GM12878 (cell line): ENCODE measurements around the gene SOCS4. TPM values are rescaled to one million over a fixed set of nuclear protein-coding genes. Genes with fewer than 3 reads are reported as not detected.

Source experiments
- ATAC-seq: fragments of 200-7000 bp; cut with Tn5 transposase; 3 replicates; pipeline ENCODE4 v1.9.1; 2020; ENCODE audit warnings: mild to moderate bottlenecking, moderate library complexity
- BruUV-seq: library from RNA; stranded (reverse); fragments of 400-500 nt; replicated peaks from 2 replicates; lab custom pipeline; 2021; lab: Mats Ljungman, UMichigan
- CTCF ChIA-PET: fragments of 300-600 bp; sonication (Branson Sonifier 250); formaldehyde crosslinking; extraction: SDS; loops from one replicate; lab custom pipeline; 2021; ENCODE audit warnings: inconsistent platforms; lab: Yijun Ruan, JAX
- POLR2A ChIA-PET: fragments of 350-600 bp; formaldehyde crosslinking; extraction: SDS; loops from one replicate; lab custom pipeline; 2021; ENCODE audit warnings: inconsistent platforms; lab: Charles Lee
- RAD21 ChIA-PET: fragments of 300-600 bp; sonication (Branson Sonifier 250); formaldehyde crosslinking; loops from one replicate; lab custom pipeline; 2023; ENCODE audit warnings: antibody characterized with exemption; ENCODE audit not compliant: unreplicated experiment; lab: Charles Lee
- SMC1A ChIA-PET: fragments of 300-600 bp; sonication (Branson Sonifier 250); formaldehyde crosslinking; loops from one replicate; lab custom pipeline; 2023; ENCODE audit not compliant: unreplicated experiment, uncharacterized antibody; lab: Charles Lee
- DNase-seq: peaks from one replicate; pipeline ENCODE4 v3.0.0-alpha.2; 2011; ENCODE audit warnings: low read depth, low spot score
- FAIRE-seq: peaks from 3 replicates; lab custom pipeline; 2011; peaks lifted over from hg19 to GRCh38; lab: Jason Lieb, UNC
- H2AFZ ChIP-seq: 2 replicates; pipeline ENCODE4 v1.6.0; 2011; ENCODE audit warnings: low read depth, low read length, control low read depth; ENCODE audit not compliant: control insufficient read depth
- H3K27ac ChIP-seq: 2 replicates; pipeline ENCODE4 v1.5.1; 2011; ENCODE audit warnings: control low read depth; ENCODE audit not compliant: control insufficient read depth, insufficient read depth
- H3K27me3 ChIP-seq, 2 experiments: replicated peaks in 1 of 2; 2 replicates each; pipeline versions ENCODE4 v1.6.0 to v1.6.1; 2011; ENCODE audit warnings: low read length in 1 of 2; ENCODE audit not compliant: control insufficient read depth in 2 of 2, insufficient read depth in 2 of 2
- H3K36me3 ChIP-seq, 2 experiments: 2 replicates each; pipeline ENCODE4 v1.5.1; 2011; ENCODE audit warnings: low read length in 1 of 2; ENCODE audit not compliant: control insufficient read depth in 2 of 2, insufficient read depth in 2 of 2
- H3K4me1 ChIP-seq: 2 replicates; pipeline ENCODE4 v1.6.1; 2011; ENCODE audit warnings: mild to moderate bottlenecking, low read length, moderate library complexity, mixed read lengths; ENCODE audit not compliant: control insufficient read depth, insufficient read depth
- H3K4me2 ChIP-seq: 2 replicates; pipeline ENCODE4 v1.6.0; 2011; ENCODE audit warnings: control low read depth; ENCODE audit not compliant: control insufficient read depth, insufficient read depth
- H3K4me3 ChIP-seq: fragments of 200-600 bp; sonication (generic); 2 replicates; pipeline ENCODE4 v1.5.1; 2016
- H3K79me2 ChIP-seq: 2 replicates; pipeline ENCODE4 v1.6.0; 2011; ENCODE audit warnings: low read length; ENCODE audit not compliant: control insufficient read depth, insufficient read depth
- H3K9ac ChIP-seq: 2 replicates; pipeline ENCODE4 v1.8.0; 2011; ENCODE audit warnings: low read length, control low read depth, mixed read lengths; ENCODE audit not compliant: control insufficient read depth, insufficient read depth
- H3K9me3 ChIP-seq: replicated peaks from 3 replicates; pipeline ENCODE4 v1.5.1; 2011; ENCODE audit warnings: mild to moderate bottlenecking, low read length; ENCODE audit not compliant: control insufficient read depth, insufficient read depth
- H4K20me1 ChIP-seq: 2 replicates; pipeline ENCODE4 v1.6.0; 2011; ENCODE audit not compliant: control insufficient read depth, insufficient read depth
- ATF3 ChIP-seq: IDR thresholded peaks from 2 replicates; pipeline ENCODE4 v1.6.1; 2011; ENCODE audit warnings: low read depth, mild to moderate bottlenecking, low read length, moderate library complexity, borderline replicate concordance; ENCODE audit errors: extremely low read depth
- BCL11A ChIP-seq: IDR thresholded peaks from 2 replicates; pipeline ENCODE4 v1.6.1; 2011; ENCODE audit warnings: low read depth, low read length
- BMI1 ChIP-seq: fragments of 450-650 bp; IDR thresholded peaks from 2 replicates; pipeline ENCODE4 v1.6.1; 2016; ENCODE audit warnings: mild to moderate bottlenecking, moderate library complexity, borderline replicate concordance
- E4F1 ChIP-seq: fragments of 450-650 bp; IDR thresholded peaks from 2 replicates; pipeline ENCODE4 v1.6.1; 2018; ENCODE audit warnings: borderline replicate concordance, mild to moderate bottlenecking; ENCODE audit not compliant: partially characterized antibody
- FOXK2 ChIP-seq: fragments of 450-650 bp; IDR thresholded peaks from 2 replicates; pipeline ENCODE4 v1.6.1; 2017; ENCODE audit warnings: mild to moderate bottlenecking, moderate library complexity
- HDAC6 ChIP-seq: fragments of 200-600 bp; sonication (generic); IDR thresholded peaks from one replicate; pipeline ENCODE4 v1.8.0; 2017; ENCODE audit warnings: antibody characterized with exemption; ENCODE audit not compliant: unreplicated experiment
- HSF1 ChIP-seq: fragments of 150-350 bp; IDR thresholded peaks from 2 replicates; pipeline ENCODE4 v1.6.1; 2014; ENCODE audit warnings: mild to moderate bottlenecking, low read depth, low read length
- IKZF1 ChIP-seq: fragments of 450-650 bp; conservative IDR thresholded peaks from 2 replicates; pipeline ENCODE4 v1.6.1; 2017; ENCODE audit warnings: antibody characterized with exemption, mild to moderate bottlenecking
- IKZF2 ChIP-seq, 2 experiments: fragments of 450-650 bp; IDR thresholded peaks; 2 replicates each; pipeline ENCODE4 v1.6.1; 2017; ENCODE audit warnings: mild to moderate bottlenecking in 2 of 2, moderate library complexity in 2 of 2
- LARP7 ChIP-seq: fragments of 450-650 bp; IDR thresholded peaks from 2 replicates; pipeline ENCODE4 v1.6.1; 2017; ENCODE audit warnings: mild to moderate bottlenecking
- MYB ChIP-seq: fragments of 150-350 bp; IDR thresholded peaks from 2 replicates; pipeline ENCODE4 v1.6.1; 2014; ENCODE audit warnings: mild to moderate bottlenecking, low read depth, low read length, borderline replicate concordance
- SPI1 ChIP-seq: IDR thresholded peaks from 2 replicates; pipeline ENCODE4 v1.6.1; 2011; ENCODE audit warnings: low read depth, mild to moderate bottlenecking, low read length, moderate library complexity, borderline replicate concordance; ENCODE audit not compliant: insufficient read depth
- STAT1 ChIP-seq: fragments of 450-650 bp; conservative IDR thresholded peaks from 2 replicates; pipeline ENCODE4 v1.6.1; 2014; ENCODE audit warnings: antibody characterized with exemption, mild to moderate bottlenecking
- ZZZ3 ChIP-seq: IDR thresholded peaks from 2 replicates; pipeline ENCODE4 v1.6.1; 2011; ENCODE audit warnings: low read depth; ENCODE audit not compliant: control insufficient read depth, insufficient read length
- in situ Hi-C: fragments of 300-500 bp; cut with MboI; formaldehyde crosslinking; loops from 9 replicates; pipeline ENCODE4 v1.14.3; 2018; ENCODE audit warnings: mixed read lengths
- intact Hi-C: fragments of 100-400 bp; cut with micrococcal nuclease; formaldehyde crosslinking; loops from one replicate; pipeline ENCODE4 v1.14.2; 2022; ENCODE audit not compliant: unreplicated experiment
- polyA plus RNA-seq, 11 experiments: library from polyadenylated mRNA; depleted of rRNA in 4 of 11; unstranded in 6 of 11; stranded (reverse) in 5 of 11; fragments of >200 nt; fragmentation: Nextera tagmentation in 4 of 11; fragmentation: Illumina TruSeq in 1 of 11; extraction: Ambion mirVana in 4 of 11; extraction: Trizol in 1 of 11; gene quantifications; 1 replicate in 1 of 11; 2 replicates in 10 of 11; pipeline versions ENCODE4 v1.2.1 to v1.2.3, GENCODE V29; 2011 to 2016; ENCODE audit warnings: inconsistent platforms in 2 of 11, missing spikeins in 2 of 11, low read depth in 1 of 11
- total RNA-seq, 4 experiments: library from RNA; depleted of rRNA in 3 of 4; stranded (reverse); fragments of >200 nt in 3 of 4; fragmentation: Illumina TruSeq in 1 of 4; extraction: Trizol in 1 of 4; gene quantifications; 2 replicates each; pipeline versions ENCODE4 v1.2.1 to v1.2.3, GENCODE V29; 2013 to 2021

Gene SOCS4
- total and polyA plus RNA-seq, 10 of the 15 experiments (the other 5 are each of a cell fraction or from before 2014, with no cell fraction given) = 5.7 to 31.5 (median 20.8) TPM

GRCh38 chr14:55084401-55085059 lies 57.5 kb downstream of the SOCS4 start:
- FAIRE-seq (no peak), DNase-seq (no peak), ATAC-seq (no peak)
- intact Hi-C loops (no loop called here), in situ Hi-C loops (no loop called here)
- Histone ChIP-seq H3K4me2 (no peak overlapping the region), H3K4me3 (no peak overlapping the region), H3K36me3 (no peaks in the 10 kb centered on the region), H2AFZ (no peak overlapping the region), H3K79me2 (no peaks in the 10 kb centered on the region), H3K9me3 (no peaks in the 10 kb centered on the region; the same call in 2 of the 3 replicates), H3K27ac (no peak overlapping the region), H3K27me3 (no peaks in the 10 kb centered on the region), H4K20me1 (no peaks in the 10 kb centered on the region), H3K9ac (no peak overlapping the region), H3K4me1 (no peaks in the 10 kb centered on the region)
- BruUV-seq = no TSS peak
- CTCF ChIA-PET = interaction anchor here (1.0 to 2.4 kb wide), 5 partner anchors 18 to 79 kb away, joined by 3 to 9 read pairs (median 3); no protein-coding TSS in a partner anchor
- 0 out of 2 replicates have a peak, but pooled peaks have one; percentile 16 for TF ChIP-seq IKZF1
- TF ChIP-seq STAT1 = no peak
- no peak for TF ChIP-seq FOXK2
- TF ChIP-seq SPI1 = peak; percentile 43; the same call in 1 of the 2 replicates
- TF ChIP-seq MYB = no peak
- TF ChIP-seq ATF3 = no peak
- TF ChIP-seq HDAC6 = no peak
- TF ChIP-seq HSF1 = no peak
- no peak for TF ChIP-seq E4F1
- TF ChIP-seq BCL11A = no peak
- no peak for TF ChIP-seq IKZF2 (IDR thresholded peaks at IDR 0.05)
- no peak for TF ChIP-seq ZZZ3
- TF ChIP-seq BMI1 = no peak
- TF ChIP-seq LARP7 = no peak
- SMC1A ChIA-PET = interaction anchor here (0.7 to 2.9 kb wide), 10 partner anchors 8 to 76 kb away, joined by 3 to 10 read pairs (median 4); partner anchors contain the start of gene MAPK1IP1L
- POLR2A ChIA-PET = interaction anchor here (0.8 to 1.3 kb wide), 3 partner anchors 12 to 33 kb away, joined by 3 to 4 read pairs (median 3); partner anchors contain the start of gene MAPK1IP1L
- RAD21 ChIA-PET = interaction anchor here (1.0 to 2.1 kb wide), 4 partner anchors 10 to 34 kb away, joined by 4 to 7 read pairs (median 4); no protein-coding TSS in a partner anchor
